Tibial artery (tissue), 4 donors: Measurements from ENCODE around the gene SMG1.
"Not testable (repeated sequence)": the region's sequence is repeated elsewhere in the genome, so short reads cannot be mapped to it uniquely, and the experiment has no call there.

ENCODE experiments used
- DNase-seq, 2 donors: peaks; one replicate each; pipeline ENCODE4 v3.0.0-alpha.2; 2019
- H3K27ac ChIP-seq, 2 donors: fragments of 200-600 bp; sonication (generic) in 1 of 2; 1 replicate in 1 of 2; 2 replicates in 1 of 2; pipeline ENCODE4 v1.5.1; 2018 to 2019; ENCODE audit warnings: mild to moderate bottlenecking in 1 of 2
- H3K27me3 ChIP-seq, 2 donors: fragments of 200-600 bp; sonication (generic) in 1 of 2; one replicate each; pipeline versions ENCODE4 v1.5.1 to v1.6.0; 2016 to 2019
- H3K36me3 ChIP-seq, 3 donors: fragments of 200-600 bp; sonication (generic) in 2 of 3; one replicate each; pipeline ENCODE4 v1.5.1; 2016 to 2019; ENCODE audit warnings: mild to moderate bottlenecking in 2 of 3
- H3K4me1 ChIP-seq, 4 donors: fragments of 200-600 bp; sonication (generic) in 2 of 4; 1 replicate in 3 of 4; 2 replicates in 1 of 4; pipeline ENCODE4 v1.5.1; 2016 to 2019
- H3K4me3 ChIP-seq, 2 donors: fragments of 200-600 bp; sonication (generic) in 1 of 2; 1 replicate in 1 of 2; 2 replicates in 1 of 2; pipeline ENCODE4 v1.5.1; 2018 to 2019; ENCODE audit warnings: mild to moderate bottlenecking in 2 of 2
- H3K9me3 ChIP-seq, 3 donors: fragments of 200-600 bp; sonication (generic) in 1 of 3; one replicate each; pipeline ENCODE4 v1.5.1; 2016 to 2019
- CTCF ChIP-seq, 2 experiments: fragments of 200-600 bp in 1 of 2; fragments of 450-650 bp in 1 of 2; IDR thresholded peaks; one replicate each; pipeline ENCODE4 v1.5.1; 2017 to 2019; ENCODE audit warnings: antibody characterized with exemption in 2 of 2, mild to moderate bottlenecking in 1 of 2, moderate library complexity in 1 of 2
- intact Hi-C: fragments of 100-400 bp; cut with DNase I; formaldehyde crosslinking; loops from one replicate; pipeline ENCODE4 v1.15.0; 2023; ENCODE audit warnings: low total_unique reads

The SMG1 gene

DNA sequence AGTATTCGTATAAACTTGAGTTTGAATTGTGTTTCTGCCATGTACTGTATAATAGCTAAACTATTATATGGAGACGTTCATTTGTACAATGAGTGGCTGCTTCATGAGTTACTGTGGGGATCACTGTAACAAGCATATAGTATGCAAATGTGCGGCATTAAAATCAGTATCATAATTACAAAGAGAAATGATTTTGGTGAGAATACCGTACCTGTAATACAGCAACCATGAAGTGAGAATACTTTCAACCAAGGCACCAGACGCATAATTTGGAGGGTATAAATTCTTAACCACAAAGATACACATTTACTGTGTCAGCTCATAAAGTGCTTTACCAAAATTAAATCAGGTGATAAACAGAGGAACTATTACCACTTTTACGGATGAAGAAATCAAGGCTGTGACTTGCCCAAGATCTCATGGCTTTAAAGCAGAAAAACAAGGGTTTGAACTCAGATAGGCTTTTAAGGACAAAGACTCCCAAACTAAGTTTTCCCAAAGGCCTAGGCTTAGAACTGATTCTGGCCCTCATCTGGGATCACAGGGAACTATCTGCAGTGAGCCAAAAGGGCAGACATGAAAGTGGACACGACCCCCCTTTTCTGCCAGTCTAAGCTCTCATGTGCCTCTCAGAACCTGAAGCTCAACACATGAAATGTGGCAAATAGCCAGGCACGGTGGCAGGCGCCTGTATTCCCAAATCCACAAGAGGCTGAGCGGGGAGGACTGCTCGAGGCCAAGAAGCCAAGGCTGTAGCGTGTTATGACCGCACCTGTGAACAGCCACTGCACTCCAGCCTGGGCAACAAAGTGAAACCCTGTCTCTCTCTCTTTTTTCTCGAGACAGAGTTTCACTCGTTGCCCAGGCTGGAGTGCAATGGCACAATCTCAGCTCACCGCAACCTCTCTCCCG lies 142.5 kb downstream of the SMG1 start:
- no peak for DNase-seq
- no peak for TF ChIP-seq CTCF (IDR thresholded peaks at IDR 0.05)
- intact Hi-C loops, result no loop called here
- H3K4me3 ChIP-seq, result no peak overlapping the region
- H3K27me3 ChIP-seq, result no peaks in the 10 kb centered on the region
- peaks cover 38 to 70% (median 63%) of the 10 kb centered on the region in 3 donors for H3K36me3 ChIP-seq
- no peak overlapping the region for H3K27ac ChIP-seq
- peaks cover 0 to 39% (median 27%) of the 10 kb centered on the region in 4 donors for H3K4me1 ChIP-seq
- no peaks in the 10 kb centered on the region for H3K9me3 ChIP-seq

DNA sequence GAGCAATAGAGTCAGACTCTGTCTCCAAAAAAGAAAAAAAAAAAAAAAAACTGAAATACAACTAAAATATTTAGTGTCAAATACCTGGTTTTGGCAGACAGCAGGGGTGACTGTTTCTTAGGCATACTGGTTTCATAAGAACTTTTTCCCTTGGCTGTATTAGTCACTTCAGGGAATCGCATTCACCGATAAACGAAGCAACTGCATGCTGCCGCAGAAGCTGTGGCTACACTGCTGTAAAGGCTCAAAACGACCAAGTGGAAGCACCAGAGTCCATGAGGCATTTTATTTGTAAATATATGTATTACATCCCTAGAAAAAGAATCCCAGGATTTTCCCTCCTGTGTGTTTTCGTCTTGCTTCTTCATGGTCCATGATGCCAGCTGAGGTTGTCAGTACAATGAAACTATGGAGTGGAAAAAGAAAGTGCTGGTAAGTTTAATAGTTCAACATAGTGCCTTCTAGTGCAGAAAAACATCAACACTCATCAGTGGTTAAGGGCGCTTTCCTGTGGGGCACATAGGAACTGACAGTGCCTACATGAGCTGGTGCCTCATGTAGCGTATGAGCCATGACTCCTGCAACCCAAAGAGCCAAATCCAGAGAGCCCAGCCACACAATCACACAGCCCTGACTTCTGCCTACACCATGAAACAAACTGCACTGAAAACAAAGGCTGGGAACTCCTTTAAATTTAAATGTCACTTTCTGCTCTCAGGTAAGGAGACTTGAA lies 143.3 kb downstream of the SMG1 start:
- no peak for DNase-seq
- peaks cover 38 to 66% (median 56%) of the 10 kb centered on the region in 3 donors for H3K36me3 ChIP-seq
- intact Hi-C loops, result no loop called here

DNA sequence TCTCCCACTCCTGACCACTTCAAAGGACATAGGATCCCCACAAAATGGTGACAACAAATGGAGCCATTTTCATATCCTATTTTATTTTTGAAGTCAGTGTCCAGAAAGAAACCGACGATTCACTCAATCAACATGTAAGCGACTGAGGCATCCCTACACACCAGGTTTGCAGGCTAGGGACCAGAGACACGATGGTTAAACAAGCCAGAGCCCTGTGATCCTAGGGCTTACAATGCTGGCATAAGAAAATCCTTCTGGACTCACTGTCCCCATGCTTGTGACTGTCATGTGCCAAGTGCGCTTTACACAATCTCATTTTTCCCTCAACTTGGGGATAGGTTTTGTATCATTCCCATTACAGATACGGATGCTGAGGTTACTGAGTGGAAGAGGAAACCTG lies 145.0 kb downstream of the SMG1 start:
- H3K9me3 ChIP-seq, intact Hi-C loops, H3K27ac ChIP-seq, H3K27me3 ChIP-seq, DNase-seq, H3K4me3 ChIP-seq: not testable (repeated sequence)
- H3K4me1 ChIP-seq, result peaks cover 0 to 14% (median 8%) of the 10 kb centered on the region in 4 donors
- H3K36me3 ChIP-seq, result peaks cover 33 to 50% (median 40%) of the 10 kb centered on the region in 3 donors

More for the DNA sequence above, 143.3 kb downstream of the SMG1 start:
- no peak overlapping the region for H3K4me3 ChIP-seq
- no peak overlapping the region for H3K27ac ChIP-seq
- TF ChIP-seq CTCF (IDR thresholded peaks at IDR 0.05), result no peak
- H3K4me1 ChIP-seq, result peaks cover 0 to 31% (median 19%) of the 10 kb centered on the region in 4 donors
- H3K9me3 ChIP-seq, result no peaks in the 10 kb centered on the region
- no peaks in the 10 kb centered on the region for H3K27me3 ChIP-seq

GRCh38 chr16:18780460-18781026 lies 145.7 kb downstream of the SMG1 start:
- H3K36me3 ChIP-seq, result peaks cover 28 to 43% (median 33%) of the 10 kb centered on the region in 3 donors
- H3K27me3 ChIP-seq, intact Hi-C loops: not testable (repeated sequence)

DNA sequence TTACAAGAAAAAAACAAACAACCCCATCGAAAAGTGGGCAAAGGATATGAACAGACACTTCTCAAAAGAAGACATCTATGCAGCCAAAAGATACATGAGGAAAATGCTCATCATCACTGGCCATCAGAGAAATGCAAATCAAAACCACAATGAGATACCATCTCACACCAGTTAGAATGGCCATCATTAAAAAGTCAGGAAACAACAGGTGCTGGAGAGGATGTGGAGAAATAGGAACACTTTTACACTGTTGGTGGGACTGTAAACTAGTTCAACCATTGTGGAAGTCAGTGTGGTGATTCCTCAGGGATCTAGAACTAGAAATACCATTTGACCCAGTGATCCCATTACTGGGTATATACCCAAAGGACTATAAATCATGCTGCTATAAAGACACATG lies 148.5 kb downstream of the SMG1 start:
- DNase-seq, H3K27ac ChIP-seq, H3K4me3 ChIP-seq, H3K9me3 ChIP-seq, H3K4me1 ChIP-seq, H3K27me3 ChIP-seq, intact Hi-C loops: not testable (repeated sequence)
- H3K36me3 ChIP-seq, result peaks cover 4 to 14% (median 4%) of the 10 kb centered on the region in 3 donors

More at GRCh38 chr16:18780460-18781026, 145.7 kb downstream of the SMG1 start:
- not testable (repeated sequence) for DNase-seq, H3K4me1 ChIP-seq, H3K9me3 ChIP-seq, H3K27ac ChIP-seq, H3K4me3 ChIP-seq

DNA sequence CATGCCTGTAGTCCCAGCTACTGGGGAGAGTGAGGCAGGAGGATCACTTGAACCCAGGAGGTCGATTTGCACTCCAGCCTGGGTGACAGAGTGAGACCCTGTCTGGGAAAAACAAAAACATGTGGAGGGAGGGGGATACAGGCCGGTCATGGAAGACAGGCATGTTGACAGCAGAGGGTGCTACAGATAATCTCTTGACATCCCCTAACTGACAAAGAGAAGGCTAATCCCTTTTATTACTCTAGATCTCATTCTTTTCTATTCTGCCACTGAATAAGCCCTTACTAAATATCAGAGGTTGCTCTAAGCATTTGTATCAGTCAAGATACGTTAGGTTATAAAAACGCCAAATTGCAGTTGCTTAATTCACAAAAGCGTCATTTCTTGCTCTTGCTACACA lies 149.9 kb downstream of the SMG1 start:
- DNase-seq, H3K4me3 ChIP-seq, H3K27me3 ChIP-seq, H3K27ac ChIP-seq, H3K36me3 ChIP-seq, intact Hi-C loops, H3K4me1 ChIP-seq, H3K9me3 ChIP-seq: not testable (repeated sequence)

DNA sequence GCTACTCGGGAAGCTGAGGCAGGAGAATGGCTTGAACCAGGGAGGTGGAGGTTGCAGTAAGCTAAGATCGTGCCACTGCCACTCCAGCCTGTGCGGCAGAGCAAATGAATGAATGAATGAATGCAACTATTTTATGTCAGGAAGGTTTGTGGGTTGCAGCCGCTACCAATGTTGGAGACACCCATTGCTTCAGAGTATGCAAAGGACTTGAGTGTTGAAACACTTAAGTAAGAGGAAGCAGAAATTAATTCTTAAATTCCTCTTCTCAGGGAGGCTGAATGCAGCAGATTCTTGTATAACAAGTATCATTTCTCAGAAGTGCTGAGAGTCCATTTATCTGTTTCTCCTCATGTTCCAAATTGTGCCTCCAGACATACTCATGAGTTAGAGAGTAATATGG lies 151.6 kb downstream of the SMG1 start:
- intact Hi-C loops, H3K27me3 ChIP-seq, DNase-seq, H3K4me3 ChIP-seq, H3K9me3 ChIP-seq, H3K36me3 ChIP-seq, H3K27ac ChIP-seq, H3K4me1 ChIP-seq: not testable (repeated sequence)

- H3K4me3 ChIP-seq, H3K27me3 ChIP-seq, H3K27ac ChIP-seq, intact Hi-C loops, H3K4me1 ChIP-seq, H3K9me3 ChIP-seq, H3K36me3 ChIP-seq, DNase-seq: not testable (repeated sequence)
Measured at GRCh38 chr16:18772171-18772570, 154.0 kb downstream of the SMG1 start.

- H3K9me3 ChIP-seq, H3K4me1 ChIP-seq, H3K4me3 ChIP-seq, DNase-seq, H3K27ac ChIP-seq, H3K36me3 ChIP-seq, intact Hi-C loops, H3K27me3 ChIP-seq: not testable (repeated sequence)
Measured at GRCh38 chr16:18770336-18770962, 155.8 kb downstream of the SMG1 start.

DNA sequence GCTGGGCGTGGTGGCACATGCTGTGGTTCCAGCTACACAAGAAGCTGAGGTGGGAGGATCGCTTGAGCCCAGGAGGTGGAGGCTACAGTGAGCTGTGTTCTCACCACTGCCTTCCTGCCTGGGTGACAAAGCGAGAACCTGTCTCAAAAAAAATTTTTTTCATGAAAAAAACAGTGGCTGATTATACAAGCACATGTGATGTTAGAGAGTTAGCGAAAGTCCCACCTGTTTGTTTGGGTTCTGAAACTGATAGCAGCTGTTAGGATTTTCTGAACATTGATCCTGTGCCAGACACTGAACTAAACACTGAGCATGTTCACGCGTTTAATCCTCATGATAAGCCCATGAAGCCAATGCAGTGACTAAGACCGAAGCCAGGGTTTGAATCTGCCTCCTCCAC lies 159.0 kb downstream of the SMG1 start:
- H3K36me3 ChIP-seq, H3K4me1 ChIP-seq, intact Hi-C loops, H3K27me3 ChIP-seq, DNase-seq, H3K4me3 ChIP-seq, H3K9me3 ChIP-seq, H3K27ac ChIP-seq: not testable (repeated sequence)

- H3K4me1 ChIP-seq, DNase-seq, intact Hi-C loops, H3K27me3 ChIP-seq, H3K27ac ChIP-seq, H3K4me3 ChIP-seq, H3K36me3 ChIP-seq, H3K9me3 ChIP-seq: not testable (repeated sequence)
Measured at GRCh38 chr16:18762713-18763112, 163.5 kb downstream of the SMG1 start.
